GM12892 (cell line): ENCODE measurements around the gene SORCS1.

Experiments
- DNase-seq: peaks from one replicate; pipeline ENCODE4 v3.0.0; 2011; ENCODE audit not compliant: insufficient read length
- FAIRE-seq: peaks from 2 replicates; lab custom pipeline; 2011; peaks lifted over from hg19 to GRCh38; lab: Jason Lieb, UNC
- POLR2A ChIP-seq: IDR thresholded peaks from 2 replicates; pipeline ENCODE4 v1.6.1; 2011; ENCODE audit warnings: low read depth, low read length, control low read depth
- POLR2AphosphoS5 ChIP-seq: IDR thresholded peaks from 2 replicates; pipeline ENCODE4 v1.6.1; 2011; ENCODE audit warnings: low read depth, low read length, control low read depth
- TAF1 ChIP-seq: IDR thresholded peaks from 2 replicates; pipeline ENCODE4 v1.6.1; 2011; ENCODE audit warnings: low read depth, mild to moderate bottlenecking, control low read depth, low read length, borderline replicate concordance

Gene SORCS1

DNA sequence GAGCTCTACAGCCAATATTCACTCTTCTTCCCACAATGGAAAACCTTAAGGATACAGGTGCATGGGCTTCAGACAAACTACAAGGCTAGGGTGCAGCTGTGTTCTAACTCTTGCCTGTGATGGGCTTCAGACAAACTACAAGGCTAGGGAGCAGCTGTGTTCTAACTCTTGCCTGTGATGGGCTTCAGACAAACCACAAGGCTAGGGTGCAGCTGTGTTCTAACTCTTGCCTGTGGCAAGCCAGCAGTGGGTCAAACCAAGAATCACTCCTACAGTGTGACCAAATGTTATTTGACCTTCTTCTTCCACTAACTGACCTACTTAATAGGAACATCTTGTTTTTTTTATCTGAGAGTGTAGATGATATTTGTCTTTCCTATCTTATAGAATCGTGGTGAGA lies 7.4 kb downstream of the SORCS1 start:
- DNase-seq: no peak

DNA sequence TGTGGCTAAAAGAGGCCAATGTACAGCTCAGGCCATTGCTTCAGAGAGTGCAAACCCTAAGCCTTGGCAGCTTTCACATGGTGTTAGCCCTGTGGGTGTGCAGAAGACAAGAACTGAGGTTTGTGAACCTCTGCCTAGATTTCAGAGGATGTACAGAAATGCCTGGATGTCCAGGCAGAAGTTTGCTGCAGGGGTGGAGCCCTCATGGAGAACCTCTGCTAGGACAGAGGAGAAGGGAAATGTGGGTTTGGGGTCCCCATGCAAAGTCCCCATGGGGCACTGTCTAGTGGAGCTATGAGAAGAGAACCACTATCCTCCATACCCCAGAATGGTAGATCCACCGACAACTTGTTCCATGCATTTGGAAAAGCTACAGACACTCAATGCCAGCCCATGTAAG lies 12.4 kb downstream of the SORCS1 start:
- FAIRE-seq (no peak), DNase-seq (no peak)
- TF ChIP-seq POLR2A (no peak), POLR2AphosphoS5 (no peak), TAF1 (no peak)

More for the DNA sequence above, 7.4 kb downstream of the SORCS1 start:
- TF ChIP-seq POLR2AphosphoS5: no peak
- TF ChIP-seq TAF1: no peak
- TF ChIP-seq POLR2A: no peak
- no peak for FAIRE-seq

DNA sequence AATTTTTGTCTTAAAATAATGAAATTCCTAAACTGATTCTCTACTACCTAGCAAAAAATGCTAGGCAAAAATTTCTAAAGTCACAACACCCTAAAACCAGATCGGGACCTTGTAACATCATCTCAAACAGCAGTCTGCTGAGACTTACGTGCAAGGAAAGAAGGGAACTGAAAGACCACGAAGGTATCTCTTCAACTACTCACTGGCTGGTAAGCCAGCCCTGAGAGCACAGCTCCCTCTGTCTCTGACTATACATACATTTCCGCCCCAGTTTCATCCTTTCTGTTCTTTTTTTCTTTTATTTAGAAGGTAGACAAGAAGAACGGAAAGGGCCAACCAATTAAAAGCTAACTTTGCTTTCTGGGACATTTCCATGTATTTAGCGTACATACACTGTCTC lies 15.6 kb downstream of the SORCS1 start:
- DNase-seq (no peak), FAIRE-seq (no peak)
- TF ChIP-seq POLR2AphosphoS5: no peak
- TF ChIP-seq TAF1: no peak
- no peak for TF ChIP-seq POLR2A

DNA sequence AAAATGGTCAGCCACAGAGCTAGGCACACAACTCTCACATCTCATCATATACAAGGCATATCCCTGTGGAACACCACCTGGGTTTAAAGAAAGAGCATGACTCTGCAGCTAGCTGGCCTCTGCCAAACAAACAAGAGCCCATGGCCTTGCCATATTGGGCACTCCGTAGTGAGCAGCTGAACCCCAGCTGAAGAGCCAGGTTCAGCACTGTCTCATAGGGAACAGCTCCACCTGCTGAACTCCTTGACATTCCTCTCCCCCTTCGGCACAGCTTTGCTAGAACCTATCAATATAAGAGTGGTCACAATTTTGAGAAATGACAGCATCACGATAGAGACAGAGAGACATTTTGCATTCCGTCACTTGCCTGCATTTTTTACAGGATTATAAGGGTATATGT lies 20.0 kb downstream of the SORCS1 start:
- FAIRE-seq: no peak
- TF ChIP-seq POLR2A (no peak), TAF1 (no peak), POLR2AphosphoS5 (no peak)
- no peak for DNase-seq

DNA sequence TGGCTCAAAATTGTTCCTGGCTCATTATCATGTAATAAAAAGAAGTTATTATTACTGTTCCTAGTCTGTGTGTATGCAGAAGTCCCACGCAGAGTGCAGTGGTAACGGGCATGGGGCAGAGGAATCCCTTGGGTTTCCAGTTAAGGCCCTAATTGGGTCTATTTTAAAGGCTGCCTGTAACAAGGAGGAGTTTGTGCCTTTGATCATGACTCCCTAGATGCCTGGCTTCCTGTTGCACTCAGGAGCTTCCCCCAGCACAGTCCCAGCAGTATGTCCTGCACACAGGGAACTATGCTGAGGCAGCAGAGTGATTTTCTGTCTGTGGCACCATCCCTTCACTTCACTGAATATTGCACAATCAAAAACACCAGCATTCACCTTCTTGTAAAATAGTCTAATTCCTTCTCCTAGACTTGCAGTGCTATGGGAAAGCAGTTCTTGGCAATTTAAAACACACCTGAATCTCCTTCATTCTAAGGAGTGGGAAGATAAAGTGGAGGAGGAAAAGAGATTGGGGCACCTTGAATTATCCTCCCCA lies 22.9 kb downstream of the SORCS1 start:
- TF ChIP-seq TAF1 (no peak), POLR2A (no peak), POLR2AphosphoS5 (no peak)
- FAIRE-seq: no peak
- DNase-seq: no peak

DNA sequence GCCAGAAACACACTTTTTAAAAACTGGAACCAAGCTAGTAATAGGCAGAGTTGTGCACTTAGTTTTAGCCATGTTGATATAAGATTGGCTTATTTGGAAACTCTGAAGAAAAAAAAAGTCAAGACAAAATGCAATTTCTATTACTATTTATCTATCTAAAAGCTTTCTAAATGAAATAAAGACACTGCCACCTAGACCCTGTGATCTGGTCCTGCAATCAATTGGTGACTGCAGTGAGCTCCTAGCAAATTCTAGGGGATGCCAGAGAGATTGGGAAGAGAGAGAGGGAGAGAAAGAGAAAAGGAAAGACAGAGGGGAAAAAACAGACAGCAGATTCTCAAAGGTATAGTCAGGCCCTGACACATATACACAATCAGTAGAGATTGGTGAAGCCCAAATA lies 25.3 kb downstream of the SORCS1 start:
- no peak for FAIRE-seq
- DNase-seq: no peak
- no peak for TF ChIP-seq POLR2A
- TF ChIP-seq TAF1: no peak
- no peak for TF ChIP-seq POLR2AphosphoS5

DNA sequence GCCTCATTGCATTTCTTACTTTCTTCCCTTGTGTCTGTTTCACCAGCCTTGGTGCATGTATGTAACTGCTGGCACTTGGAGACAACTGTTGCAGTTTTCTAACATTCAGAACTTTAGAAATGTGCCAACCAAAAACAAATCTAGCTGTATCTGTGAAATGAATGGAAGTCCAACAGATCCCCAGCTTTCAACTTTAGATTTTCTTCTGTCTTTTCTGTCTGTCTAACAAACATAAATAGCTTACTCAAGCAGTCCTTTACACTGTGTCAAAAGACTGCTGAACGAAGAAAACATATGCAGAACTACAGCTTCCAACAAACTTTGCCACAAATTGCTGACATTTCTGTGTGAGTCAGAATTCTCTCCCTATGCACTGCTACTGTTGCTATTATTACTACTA lies 30.9 kb downstream of the SORCS1 start:
- no peak for TF ChIP-seq POLR2AphosphoS5
- TF ChIP-seq POLR2A: no peak
- TF ChIP-seq TAF1: no peak
- FAIRE-seq: no peak

DNA sequence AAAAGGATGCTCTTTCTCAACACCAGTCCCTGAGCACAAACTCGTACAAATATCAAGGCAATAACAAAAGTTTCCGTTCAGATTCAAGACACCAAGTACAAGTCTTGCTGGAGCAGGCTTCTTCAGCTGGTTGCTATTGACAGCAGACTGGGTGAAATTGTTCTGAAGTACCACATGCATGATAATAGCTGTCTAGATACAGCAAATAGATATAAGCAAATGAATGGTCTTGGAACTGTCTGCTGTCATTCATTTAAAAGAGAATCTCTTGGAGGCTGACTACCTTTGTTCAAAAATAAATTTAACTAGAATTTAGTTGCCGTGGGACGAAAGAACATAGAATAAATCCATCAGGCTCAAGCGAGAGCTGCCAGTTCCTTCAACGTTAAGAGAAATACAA lies 35.5 kb downstream of the SORCS1 start:
- FAIRE-seq (no peak), DNase-seq (no peak)
- no peak for TF ChIP-seq POLR2A
- TF ChIP-seq POLR2AphosphoS5: no peak
- TF ChIP-seq TAF1: no peak

More for the DNA sequence above, 30.9 kb downstream of the SORCS1 start:
- no peak for DNase-seq

DNA sequence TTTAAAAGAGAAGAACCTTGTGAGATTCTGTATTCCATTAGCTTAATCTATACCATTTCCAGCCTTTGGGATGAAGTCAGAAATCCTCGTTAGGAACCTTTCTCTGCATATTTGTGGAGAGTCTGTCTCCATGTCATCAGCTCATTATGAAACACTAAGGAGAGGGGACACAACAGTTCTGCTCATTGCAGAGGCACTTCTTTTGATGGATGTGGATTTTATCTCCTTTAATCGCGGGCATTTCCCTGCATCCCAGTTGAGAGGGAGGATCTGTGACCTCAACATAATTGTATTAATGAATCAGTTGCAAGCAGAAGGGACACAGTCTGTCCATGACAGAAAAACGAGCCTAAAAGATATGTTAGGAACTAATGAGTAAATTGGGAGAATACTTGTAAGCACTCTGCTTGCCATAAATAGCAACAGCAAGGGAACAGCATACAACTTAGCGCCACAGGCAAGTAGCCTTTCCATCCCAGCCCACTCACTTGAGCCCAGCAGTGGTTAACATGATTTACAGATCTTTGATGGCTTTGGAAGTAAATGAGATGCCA lies 37.9 kb downstream of the SORCS1 start:
- TF ChIP-seq POLR2A: no peak
- no peak for TF ChIP-seq TAF1
- no peak for TF ChIP-seq POLR2AphosphoS5
- FAIRE-seq (no peak), DNase-seq (no peak)

DNA sequence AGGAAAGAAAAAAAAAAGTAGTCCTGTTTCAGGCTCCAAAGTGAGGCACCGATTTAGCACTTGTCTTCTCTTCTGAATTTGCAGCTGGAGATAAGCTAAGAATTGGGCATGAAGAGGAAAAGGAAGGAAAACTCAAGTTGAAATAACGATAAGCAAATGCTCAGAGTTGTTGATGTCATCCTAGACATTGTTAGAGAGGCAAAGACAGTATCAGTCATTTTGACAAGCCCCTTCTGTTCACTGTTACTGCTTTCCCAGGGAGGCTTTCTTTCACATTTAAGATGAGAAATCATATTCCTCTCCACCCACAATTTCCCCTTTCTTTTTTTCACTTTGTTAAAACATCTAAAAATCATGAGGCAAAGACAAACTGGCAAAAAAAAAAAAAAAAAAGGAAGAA lies 41.8 kb downstream of the SORCS1 start:
- TF ChIP-seq TAF1: no peak
- TF ChIP-seq POLR2A: no peak
- no peak for TF ChIP-seq POLR2AphosphoS5
- DNase-seq (no peak), FAIRE-seq (no peak)

DNA sequence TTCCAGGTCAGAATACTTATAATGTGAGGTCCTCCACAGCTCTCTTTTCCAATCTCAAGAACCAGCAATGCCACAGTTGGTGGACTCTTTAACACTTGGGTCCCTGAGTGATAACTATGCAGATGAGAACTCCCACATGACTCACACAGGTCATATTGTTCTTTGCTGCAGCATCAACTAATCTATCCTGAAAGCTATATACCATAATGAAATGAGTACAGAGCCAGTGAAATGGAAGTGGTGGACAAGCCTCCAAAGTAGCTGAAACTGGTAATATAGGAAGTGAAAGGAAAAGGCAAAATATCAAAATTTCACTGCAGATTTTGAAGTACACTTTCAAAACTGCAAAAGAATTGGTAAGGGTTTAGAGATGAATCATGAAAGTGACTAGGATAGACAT lies 45.6 kb downstream of the SORCS1 start:
- TF ChIP-seq POLR2A (no peak), POLR2AphosphoS5 (no peak), TAF1 (no peak)
- no peak for DNase-seq
- FAIRE-seq: no peak

DNA sequence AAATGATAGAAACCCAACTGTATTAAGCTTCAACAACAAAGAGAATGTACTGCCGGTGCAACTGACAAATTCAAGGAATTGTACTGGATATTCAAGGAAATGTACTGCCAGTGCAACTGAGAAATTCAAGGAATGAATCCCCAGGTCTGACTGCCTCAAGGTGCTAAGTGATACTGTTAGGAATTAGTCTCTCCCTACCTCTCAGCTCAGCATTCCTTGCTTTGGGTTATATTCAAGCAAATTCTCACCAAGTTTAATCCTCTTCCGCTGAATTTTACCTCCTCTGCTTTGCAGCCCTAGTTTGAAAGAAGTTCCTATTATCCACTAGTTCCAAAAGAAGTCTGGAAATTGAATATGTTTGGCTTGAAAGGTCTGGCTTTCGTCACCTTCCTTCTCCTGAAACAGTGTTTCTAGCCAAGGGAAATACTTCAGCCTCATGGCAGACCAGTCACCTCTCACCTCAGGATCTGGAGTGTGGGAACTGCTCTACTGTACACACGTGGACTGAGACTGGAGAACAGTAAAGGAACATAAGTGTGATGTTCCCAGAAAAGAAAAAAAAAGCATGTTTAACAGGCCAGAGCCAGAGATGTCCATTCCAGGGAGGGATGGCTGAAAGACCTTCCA lies 60.4 kb downstream of the SORCS1 start:
- FAIRE-seq (no peak), DNase-seq (no peak)
- TF ChIP-seq TAF1 (no peak), POLR2A (no peak), POLR2AphosphoS5 (no peak)
